CD4-positive, alpha-beta T cell treated with Interleukin-2 at 100 ng/mL for 4 hours (primary cell): ENCODE results near the gene SEMA5A.

Source experiments
- DNase-seq: peaks from one replicate; pipeline ENCODE4 v3.0.0-alpha.2; 2020; ENCODE audit warnings: low spot score

SEMA5A gene

DNA sequence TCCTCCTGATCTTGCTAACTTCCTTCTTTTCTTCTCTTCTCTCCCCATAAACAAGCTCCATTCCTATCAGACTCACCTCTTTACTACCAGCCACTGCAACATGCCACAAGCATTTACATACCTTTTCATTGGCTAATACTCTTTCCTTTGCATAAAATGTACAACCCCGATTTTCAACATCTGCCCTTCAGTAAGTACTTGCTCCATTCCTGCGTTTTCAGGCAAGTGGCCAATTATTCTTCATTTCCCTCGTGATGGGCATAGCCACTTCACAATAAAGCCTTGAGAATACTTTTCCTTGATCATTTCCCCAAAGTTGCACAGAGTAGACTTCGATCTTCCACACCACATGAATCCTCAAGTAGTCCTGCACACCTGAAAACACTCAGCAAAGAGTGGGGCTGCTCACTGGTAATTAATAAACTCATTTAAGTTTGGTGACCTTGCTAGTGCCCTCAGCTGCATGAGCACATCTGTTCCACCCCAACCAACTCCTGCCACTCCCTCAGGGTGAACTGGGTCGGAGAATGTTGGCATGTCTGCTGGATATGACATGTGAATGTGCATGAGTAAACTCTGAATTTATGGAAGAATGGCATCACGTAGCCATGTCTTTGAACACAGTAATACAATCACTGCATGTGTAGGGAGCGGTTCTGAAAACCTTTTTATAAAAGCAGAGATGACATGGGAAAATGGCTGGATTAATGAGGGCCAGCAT is 535.8 kb downstream of the SEMA5A start:
- no peak for DNase-seq

DNA sequence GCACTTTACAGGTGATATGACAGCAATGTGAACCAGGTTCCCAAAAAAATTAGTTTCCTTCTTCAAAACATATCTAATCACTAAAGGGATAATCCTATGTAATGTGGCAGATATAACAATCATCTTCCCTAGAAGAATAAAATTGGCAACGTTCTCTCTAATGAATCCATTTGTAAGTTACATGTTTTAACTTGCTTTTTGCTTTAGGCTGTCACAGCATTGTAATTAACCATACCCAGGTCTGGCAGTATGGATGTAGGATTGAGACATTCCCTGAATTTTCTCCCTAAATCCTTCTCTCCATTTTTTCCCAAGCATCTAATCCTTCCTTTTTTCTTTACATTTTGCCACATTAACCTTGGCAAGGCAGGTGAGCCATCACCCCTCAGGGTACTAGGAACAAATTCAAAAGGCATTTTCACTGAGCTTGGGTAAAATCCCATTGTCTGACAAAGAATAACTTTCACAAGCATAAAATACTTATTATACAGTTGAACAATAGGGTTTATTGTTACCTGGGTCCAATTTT is 548.3 kb downstream of the SEMA5A start:
- DNase-seq, result no peak

DNA sequence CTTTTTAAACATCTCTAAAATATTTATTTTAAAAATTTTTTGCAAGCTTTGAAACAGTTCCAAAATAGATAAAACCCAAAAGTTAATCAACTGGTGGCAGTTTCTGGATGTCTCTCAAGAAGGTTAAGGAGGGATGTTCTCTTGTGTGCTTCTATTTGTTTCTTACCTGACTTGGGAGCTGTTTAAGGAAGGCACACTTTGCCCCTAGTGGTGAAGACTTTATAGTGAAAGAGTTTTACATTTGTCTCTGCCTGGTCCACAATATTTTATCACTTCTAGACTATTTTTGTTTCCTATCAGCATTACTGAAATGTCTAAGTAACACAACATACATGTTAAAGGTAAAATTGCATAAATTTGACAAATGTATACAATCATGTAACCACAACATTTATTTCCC is 552.8 kb downstream of the SEMA5A start:
- no peak for DNase-seq
